ENCODE measurements around the gene HK2.

DNA sequence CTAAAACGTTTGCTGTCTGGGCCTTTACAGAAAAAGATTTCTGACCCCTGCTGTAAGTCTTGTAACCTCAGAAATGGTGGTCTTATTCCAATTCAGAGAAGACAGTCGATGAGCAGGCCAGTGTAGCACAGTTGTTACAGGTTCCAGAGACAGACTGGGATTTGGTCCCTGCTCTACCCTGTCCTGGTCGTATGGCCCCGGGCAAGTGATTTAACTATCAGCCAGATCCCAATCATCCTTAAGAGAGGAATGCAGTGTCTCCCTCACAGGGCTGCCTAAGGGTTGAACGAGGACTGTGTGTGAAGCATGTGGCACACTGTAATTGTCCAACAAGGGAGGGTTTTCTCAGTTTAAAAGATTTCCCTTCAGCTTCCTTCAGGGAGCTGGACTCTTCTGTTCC lies 47.2 kb downstream of the HK2 start:
- TF ChIP-seq POLR2A (IDR thresholded peaks at IDR 0.05) (no peak), EP300 (IDR thresholded peaks at IDR 0.05) (no peak), CTCF (IDR thresholded peaks at IDR 0.05) (no peak)
